IPS-18a (cell line): ENCODE data around the gene CRTC2.

Source experiments
- H3K27ac ChIP-seq: one replicate; pipeline ENCODE4 v1.5.1; 2013; ENCODE audit warnings: low read length
- H3K27me3 ChIP-seq: one replicate; pipeline ENCODE4 v1.6.1; 2013; ENCODE audit warnings: mild to moderate bottlenecking, low read length; ENCODE audit not compliant: control insufficient read depth, insufficient read depth
- H3K36me3 ChIP-seq: one replicate; pipeline ENCODE4 v1.6.1; 2013; ENCODE audit warnings: low read depth, low read length; ENCODE audit not compliant: control insufficient read depth
- H3K4me1 ChIP-seq: one replicate; pipeline ENCODE4 v1.6.1; 2013; ENCODE audit warnings: low read depth, low read length; ENCODE audit not compliant: control insufficient read depth
- H3K4me3 ChIP-seq: one replicate; pipeline ENCODE4 v1.5.1; 2013; ENCODE audit warnings: low read length
- H3K9ac ChIP-seq: one replicate; pipeline ENCODE4 v1.6.1; 2013; ENCODE audit warnings: mild to moderate bottlenecking, low read length, moderate library complexity
- H3K9me3 ChIP-seq: one replicate; pipeline ENCODE4 v1.6.1; 2013; ENCODE audit warnings: low read depth, low read length; ENCODE audit not compliant: control insufficient read depth

Gene CRTC2

DNA sequence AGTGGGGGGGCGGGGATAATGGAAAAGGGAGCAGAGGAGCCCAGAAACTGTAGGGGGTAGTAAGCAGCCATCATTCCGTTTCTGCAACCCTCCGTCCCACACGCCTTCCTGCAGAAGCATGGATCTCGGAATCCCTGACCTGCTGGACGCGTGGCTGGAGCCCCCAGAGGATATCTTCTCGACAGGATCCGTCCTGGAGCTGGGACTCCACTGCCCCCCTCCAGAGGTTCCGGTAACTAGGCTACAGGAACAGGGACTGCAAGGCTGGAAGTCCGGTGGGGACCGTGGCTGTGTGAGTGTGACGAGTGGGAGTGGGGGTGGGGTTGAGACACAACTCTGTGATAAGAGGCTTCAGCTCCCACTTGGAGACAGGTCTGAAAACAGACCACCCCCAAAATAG is 10.0 kb upstream of the CRTC2 start:
- Histone ChIP-seq H3K27ac (peak overlapping the region; percentile 90), H3K36me3 (no peaks in the 10 kb centered on the region), H3K9ac (peak overlapping the region; percentile 95), H3K4me3 (peak overlapping the region; percentile 86), H3K4me1 (peaks cover 11% of the 10 kb centered on the region), H3K27me3 (no peaks in the 10 kb centered on the region), H3K9me3 (no peaks in the 10 kb centered on the region)

- peaks cover 11% of the 10 kb centered on the region for H3K4me1 ChIP-seq
- peak overlapping the region; percentile 90 for H3K27ac ChIP-seq
- H3K27me3 ChIP-seq: no peaks in the 10 kb centered on the region
- H3K4me3 ChIP-seq: peak overlapping the region; percentile 86
- H3K36me3 ChIP-seq: no peaks in the 10 kb centered on the region
- H3K9ac ChIP-seq: peak overlapping the region; percentile 95
- no peaks in the 10 kb centered on the region for H3K9me3 ChIP-seq
Observed at GRCh38 chr1:153968000-153968363, 9.6 kb upstream of the CRTC2 start.

GRCh38 chr1:153967107-153967999 is 8.9 kb upstream of the CRTC2 start, which contains the start of gene CREB3L4:
Gene CREB3L4 (plus strand): TSS chr1:153967902. CDS start chr1:153968526, 624 bp downstream.
- no peaks in the 10 kb centered on the region for H3K9me3 ChIP-seq
- peaks cover 11% of the 10 kb centered on the region for H3K4me1 ChIP-seq
- H3K27ac ChIP-seq: peak within 1 kb of the TSS; percentile 90
- no peaks in the 10 kb centered on the region for H3K27me3 ChIP-seq
- H3K9ac ChIP-seq: peak within 1 kb of the TSS; percentile 95
- H3K36me3 ChIP-seq: no peaks in the 10 kb centered on the region
- H3K4me3 ChIP-seq: peak within 1 kb of the TSS; percentile 86

- H3K4me1 ChIP-seq: peaks cover 19% of the 10 kb centered on the region
- peak overlapping the region; percentile 96 for H3K4me3 ChIP-seq
- H3K9ac ChIP-seq: peak overlapping the region; percentile 95
- H3K9me3 ChIP-seq: no peaks in the 10 kb centered on the region
- peaks cover 20% of the 10 kb centered on the region for H3K36me3 ChIP-seq
- peak overlapping the region; percentile 88 for H3K27ac ChIP-seq
- H3K27me3 ChIP-seq: no peaks in the 10 kb centered on the region
Observed at GRCh38 chr1:153963850-153964331, 5.5 kb upstream of the CRTC2 start.

GRCh38 chr1:153963030-153963849 is 4.8 kb upstream of the CRTC2 start, which contains the start of gene SLC39A1:
Gene SLC39A1 (minus strand): TSS chr1:153963537. CDS start chr1:153962715, 822 bp downstream.
- no peaks in the 10 kb centered on the region for H3K9me3 ChIP-seq
- peaks cover 12% of the 10 kb centered on the region for H3K4me1 ChIP-seq
- no peaks in the 10 kb centered on the region for H3K27me3 ChIP-seq
- peaks cover 20% of the 10 kb centered on the region for H3K36me3 ChIP-seq
- peak within 1 kb of the TSS; percentile 88 for H3K27ac ChIP-seq
- H3K4me3 ChIP-seq: peak within 1 kb of the TSS; percentile 96
- peak within 1 kb of the TSS; percentile 95 for H3K9ac ChIP-seq

DNA sequence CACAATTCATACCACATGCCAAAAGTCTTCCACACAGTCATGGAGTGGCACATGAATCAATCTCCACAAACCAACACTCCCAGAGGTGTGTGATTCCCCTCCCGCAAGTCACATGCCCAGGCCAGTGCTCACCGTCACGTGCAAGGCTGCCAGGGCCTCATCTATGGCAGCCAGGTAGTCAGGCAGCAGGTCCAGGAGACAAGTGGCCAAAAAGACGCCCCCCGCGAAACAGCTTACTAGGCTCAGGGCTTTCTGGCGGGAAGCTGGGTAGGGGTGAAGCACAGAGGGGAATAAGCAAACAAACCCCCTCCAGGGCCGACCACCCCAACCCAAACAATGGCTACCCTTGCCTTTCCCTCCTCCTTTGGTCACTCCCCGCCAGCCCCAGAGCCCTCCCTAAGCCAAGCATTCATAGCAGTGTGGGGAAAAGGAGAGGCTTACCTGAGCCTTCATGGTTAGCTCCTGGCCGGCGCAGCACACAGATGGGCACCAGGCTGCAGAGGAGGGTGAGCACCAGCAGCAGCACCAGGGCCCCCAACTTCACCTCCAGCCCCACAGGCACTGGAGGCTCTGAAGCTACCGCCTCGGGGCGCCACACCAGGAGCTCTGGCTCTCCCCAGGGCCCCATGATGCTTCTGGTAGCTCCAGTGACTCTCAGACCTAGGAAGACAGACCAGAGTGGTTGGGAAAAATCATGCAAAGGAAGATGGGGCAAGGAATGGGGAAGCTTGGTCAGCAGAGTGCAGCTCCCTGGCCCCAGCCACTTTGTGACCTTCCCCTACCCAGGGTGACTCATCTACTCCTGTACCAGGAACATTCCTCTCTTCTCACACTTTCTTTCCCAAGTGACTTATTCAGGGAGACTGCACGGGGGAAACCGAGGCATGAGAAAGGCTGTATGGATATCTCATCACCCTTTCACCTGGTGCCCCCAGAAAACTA is 3.9 kb upstream of the CRTC2 start:
- Histone ChIP-seq H3K4me1 (peaks cover 13% of the 10 kb centered on the region), H3K36me3 (peaks cover 20% of the 10 kb centered on the region), H3K9me3 (no peaks in the 10 kb centered on the region), H3K27ac (peak overlapping the region; percentile 86), H3K27me3 (no peaks in the 10 kb centered on the region), H3K4me3 (peak overlapping the region; percentile 96), H3K9ac (peak overlapping the region; percentile 95)

DNA sequence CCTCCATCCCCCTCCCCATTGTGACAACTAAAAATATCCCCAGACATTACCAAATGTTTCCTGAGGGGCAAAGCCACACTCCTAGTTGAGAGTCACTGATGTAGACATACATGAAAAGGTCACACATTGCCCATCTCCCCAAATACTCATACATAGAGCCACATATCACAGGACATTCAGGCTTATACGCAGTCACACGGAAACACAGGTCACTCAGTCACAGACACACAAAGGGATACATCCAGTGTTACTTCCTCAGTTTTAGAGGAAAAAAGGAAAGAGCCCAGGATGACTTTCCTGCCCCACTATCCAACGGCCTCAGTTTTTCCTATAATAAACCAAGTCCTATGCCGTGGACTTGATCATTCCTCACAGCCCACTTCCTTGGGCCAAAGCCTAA is 3.0 kb upstream of the CRTC2 start:
- H3K9ac ChIP-seq: peak overlapping the region; percentile 95
- H3K4me3 ChIP-seq: peak overlapping the region; percentile 96
- no peaks in the 10 kb centered on the region for H3K27me3 ChIP-seq
- H3K9me3 ChIP-seq: no peaks in the 10 kb centered on the region
- no peak overlapping the region for H3K27ac ChIP-seq
- peaks cover 20% of the 10 kb centered on the region for H3K36me3 ChIP-seq
- H3K4me1 ChIP-seq: peaks cover 22% of the 10 kb centered on the region

GRCh38 chr1:153960206-153960605 is 1.8 kb upstream of the CRTC2 start:
- Histone ChIP-seq H3K36me3 (peaks cover 20% of the 10 kb centered on the region), H3K27ac (no peak overlapping the region), H3K9ac (no peak overlapping the region), H3K9me3 (no peaks in the 10 kb centered on the region), H3K27me3 (no peaks in the 10 kb centered on the region), H3K4me1 (peaks cover 19% of the 10 kb centered on the region), H3K4me3 (no peak overlapping the region)

DNA sequence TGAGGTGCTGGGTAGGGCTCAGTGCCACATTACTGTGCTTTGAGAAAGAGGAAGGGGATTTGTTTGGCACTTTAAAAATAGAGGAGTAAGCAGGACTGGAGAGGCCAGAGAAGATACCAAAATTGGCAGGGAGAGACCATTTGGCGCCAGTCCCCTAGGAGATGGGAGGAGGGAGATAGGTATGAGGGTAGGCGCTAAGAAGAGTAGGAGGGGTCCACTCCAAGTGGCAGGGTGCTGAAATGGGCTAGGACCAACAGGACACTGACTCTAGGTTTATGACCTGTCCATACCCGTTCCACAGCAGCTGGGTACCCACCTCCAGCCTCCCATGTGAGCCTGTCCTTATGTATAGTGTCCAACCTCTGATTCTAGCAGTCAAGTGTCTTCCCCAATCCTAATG is 1.0 kb upstream of the CRTC2 start:
- no peaks in the 10 kb centered on the region for H3K27me3 ChIP-seq
- H3K4me3 ChIP-seq: no peak overlapping the region
- peaks cover 19% of the 10 kb centered on the region for H3K4me1 ChIP-seq
- H3K9ac ChIP-seq: no peak overlapping the region
- H3K9me3 ChIP-seq: no peaks in the 10 kb centered on the region
- H3K36me3 ChIP-seq: peaks cover 20% of the 10 kb centered on the region
- H3K27ac ChIP-seq: no peak overlapping the region

DNA sequence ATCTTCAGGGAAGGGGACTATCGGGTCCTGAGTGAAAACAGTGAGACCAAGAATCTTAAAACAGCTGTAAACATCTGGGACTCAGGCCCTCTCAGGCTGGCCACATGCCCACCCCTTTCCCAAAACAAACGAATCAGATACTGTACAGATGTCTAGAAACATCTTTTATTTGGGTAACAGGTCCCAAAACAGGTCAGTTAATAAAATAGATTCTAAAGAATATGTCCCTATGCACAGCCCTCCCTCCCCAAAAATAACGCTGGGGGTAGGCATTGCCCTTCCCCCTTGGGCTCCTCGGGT is 499 bp upstream of the CRTC2 start:
- Histone ChIP-seq H3K27ac (no peak overlapping the region), H3K4me1 (peaks cover 19% of the 10 kb centered on the region)

GRCh38 chr1:153957744-153958110 is 685 bp downstream of the CRTC2 start:
- H3K27me3 ChIP-seq: no peaks in the 10 kb centered on the region
- peak overlapping the region; percentile 19 for H3K27ac ChIP-seq
- H3K36me3 ChIP-seq: peaks cover 20% of the 10 kb centered on the region
- peak overlapping the region; percentile 71 for H3K9ac ChIP-seq
- H3K4me3 ChIP-seq: peak overlapping the region; percentile 90
- no peaks in the 10 kb centered on the region for H3K9me3 ChIP-seq
- H3K4me1 ChIP-seq: peaks cover 19% of the 10 kb centered on the region

More for the DNA sequence above, 499 bp upstream of the CRTC2 start:
- Histone ChIP-seq H3K36me3 (peaks cover 20% of the 10 kb centered on the region), H3K4me3 (peak overlapping the region; percentile 1), H3K9ac (no peak overlapping the region), H3K9me3 (no peaks in the 10 kb centered on the region), H3K27me3 (no peaks in the 10 kb centered on the region)
